Measurements from ENCODE around the gene MOB2. TPM values are rescaled to one million over a fixed set of nuclear protein-coding genes. Genes with fewer than 3 reads are reported as not detected.

The MOB2 gene
- total RNA-seq, 1 experiment from 2014 or later = 21.8 TPM

DNA sequence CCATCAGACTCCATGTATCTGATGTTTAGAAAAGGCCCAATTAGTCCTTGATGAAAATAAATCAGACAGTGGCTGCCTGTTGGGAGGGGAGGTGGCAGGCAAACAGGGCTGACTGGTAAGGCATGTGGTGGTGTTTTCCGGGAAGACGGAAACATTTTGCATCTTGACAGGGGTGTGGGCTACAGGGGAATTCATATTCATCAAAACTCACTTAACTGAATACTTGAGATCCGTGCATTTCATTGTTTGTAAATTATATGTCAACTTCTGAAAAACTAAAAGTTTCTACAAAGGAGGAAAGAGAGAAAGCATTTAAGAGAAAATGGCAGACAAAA is 10.1 kb upstream of the MOB2 start:
- no peak for TF ChIP-seq EZH2 (IDR thresholded peaks at IDR 0.05; ENCODE audit: low read depth)
- TF ChIP-seq, protein P1, sequence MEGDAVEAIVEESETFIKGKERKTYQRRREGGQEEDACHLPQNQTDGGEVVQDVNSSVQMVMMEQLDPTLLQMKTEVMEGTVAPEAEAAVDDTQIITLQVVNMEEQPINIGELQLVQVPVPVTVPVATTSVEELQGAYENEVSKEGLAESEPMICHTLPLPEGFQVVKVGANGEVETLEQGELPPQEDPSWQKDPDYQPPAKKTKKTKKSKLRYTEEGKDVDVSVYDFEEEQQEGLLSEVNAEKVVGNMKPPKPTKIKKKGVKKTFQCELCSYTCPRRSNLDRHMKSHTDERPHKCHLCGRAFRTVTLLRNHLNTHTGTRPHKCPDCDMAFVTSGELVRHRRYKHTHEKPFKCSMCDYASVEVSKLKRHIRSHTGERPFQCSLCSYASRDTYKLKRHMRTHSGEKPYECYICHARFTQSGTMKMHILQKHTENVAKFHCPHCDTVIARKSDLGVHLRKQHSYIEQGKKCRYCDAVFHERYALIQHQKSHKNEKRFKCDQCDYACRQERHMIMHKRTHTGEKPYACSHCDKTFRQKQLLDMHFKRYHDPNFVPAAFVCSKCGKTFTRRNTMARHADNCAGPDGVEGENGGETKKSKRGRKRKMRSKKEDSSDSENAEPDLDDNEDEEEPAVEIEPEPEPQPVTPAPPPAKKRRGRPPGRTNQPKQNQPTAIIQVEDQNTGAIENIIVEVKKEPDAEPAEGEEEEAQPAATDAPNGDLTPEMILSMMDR (conservative IDR thresholded peaks at IDR 0.05) = no peak
- Histone ChIP-seq H3K36me3 (ENCODE audit: low read depth) (no peaks in the 10 kb centered on the region), H3K27ac (no peak overlapping the region), H3K4me3 (no peak overlapping the region), H3K4me1 (replicated peaks; ENCODE audit: insufficient read depth) (no peaks in the 10 kb centered on the region), H2AFZ (no peak overlapping the region), H3K4me2 (no peak overlapping the region), H3K27me3 (ENCODE audit: insufficient read depth, low read depth) (no peaks in the 10 kb centered on the region), H4K20me1 (ENCODE audit: insufficient read depth) (peaks cover 19% of the 10 kb centered on the region; the same call in 1 of the 2 replicates), H3F3A (ENCODE audit: insufficient read depth, low read depth) (no peaks in the 10 kb centered on the region; the same call in 1 of the 2 replicates), H3K9me2 (ENCODE audit: insufficient read depth) (no peaks in the 10 kb centered on the region), H3K79me2 (ENCODE audit: low read depth) (no peaks in the 10 kb centered on the region), H3K9me3 (ENCODE audit: insufficient read depth, low read depth) (no peaks in the 10 kb centered on the region)
- ChIA-PET CTCF (no interaction called here), POLR2A (ENCODE audit: unreplicated experiment) (no interaction called here)
- intact Hi-C loops (cut with micrococcal nuclease; ENCODE audit: unreplicated experiment) = no loop called here
- no TSS peak for BruUV-seq (replicated peaks)
- no peak for DNase-seq

DNA sequence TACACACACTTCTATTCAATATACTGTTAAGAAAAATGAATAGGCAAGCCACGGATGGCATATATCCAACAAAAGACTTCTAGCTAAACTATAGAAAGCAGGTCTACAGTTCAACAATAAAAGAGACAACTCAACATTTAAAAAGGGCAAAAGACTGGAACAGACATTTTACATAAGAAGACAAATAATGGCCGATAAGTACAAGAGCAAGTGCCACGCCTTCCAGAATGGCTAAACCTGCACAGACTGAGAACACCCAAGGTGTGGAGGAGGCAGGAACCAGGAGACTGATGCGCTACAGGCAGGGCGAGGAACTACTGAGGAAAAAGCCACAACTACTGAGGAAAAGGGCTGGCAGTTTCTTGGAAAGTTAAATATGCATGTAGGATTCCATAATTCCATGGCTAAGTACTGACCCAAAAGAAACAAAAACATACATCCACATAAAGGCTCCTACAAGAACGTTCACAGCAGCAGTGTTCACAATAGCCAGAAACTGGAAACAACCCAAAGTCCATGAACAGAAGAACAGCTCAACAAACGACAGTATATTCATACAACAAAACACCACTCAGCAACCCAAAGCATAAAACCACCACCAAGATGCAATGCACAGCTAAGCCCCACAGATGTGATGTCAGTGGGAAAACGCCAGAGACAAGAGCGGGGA is 9.6 kb upstream of the MOB2 start:
- Histone ChIP-seq H2AFZ (no peak overlapping the region), H3K4me3 (no peak overlapping the region), H3K4me1 (replicated peaks; ENCODE audit: insufficient read depth) (no peaks in the 10 kb centered on the region), H3F3A (ENCODE audit: insufficient read depth, low read depth) (no peaks in the 10 kb centered on the region; the same call in 1 of the 2 replicates), H3K27ac (no peak overlapping the region), H3K9me2 (ENCODE audit: insufficient read depth) (no peaks in the 10 kb centered on the region), H3K27me3 (ENCODE audit: insufficient read depth, low read depth) (no peaks in the 10 kb centered on the region), H3K9me3 (ENCODE audit: insufficient read depth, low read depth) (no peaks in the 10 kb centered on the region), H3K4me2 (no peak overlapping the region), H4K20me1 (ENCODE audit: insufficient read depth) (peaks cover 19% of the 10 kb centered on the region; the same call in 1 of the 2 replicates), H3K79me2 (ENCODE audit: low read depth) (no peaks in the 10 kb centered on the region), H3K36me3 (ENCODE audit: low read depth) (no peaks in the 10 kb centered on the region)
- POLR2A ChIA-PET (ENCODE audit: unreplicated experiment) = no interaction called here
- CTCF ChIA-PET = interaction anchor here (0.5 kb wide), 1 partner anchor 10 kb away, joined by 3 read pairs; the partner anchor contains the start of gene MOB2
- intact Hi-C loops (cut with micrococcal nuclease; ENCODE audit: unreplicated experiment) = no loop called here
- TF ChIP-seq, protein P1 (conservative IDR thresholded peaks at IDR 0.05) = no peak
- no peak for TF ChIP-seq EZH2 (IDR thresholded peaks at IDR 0.05; ENCODE audit: low read depth)
- DNase-seq = no peak
- no TSS peak for BruUV-seq (replicated peaks)

DNA sequence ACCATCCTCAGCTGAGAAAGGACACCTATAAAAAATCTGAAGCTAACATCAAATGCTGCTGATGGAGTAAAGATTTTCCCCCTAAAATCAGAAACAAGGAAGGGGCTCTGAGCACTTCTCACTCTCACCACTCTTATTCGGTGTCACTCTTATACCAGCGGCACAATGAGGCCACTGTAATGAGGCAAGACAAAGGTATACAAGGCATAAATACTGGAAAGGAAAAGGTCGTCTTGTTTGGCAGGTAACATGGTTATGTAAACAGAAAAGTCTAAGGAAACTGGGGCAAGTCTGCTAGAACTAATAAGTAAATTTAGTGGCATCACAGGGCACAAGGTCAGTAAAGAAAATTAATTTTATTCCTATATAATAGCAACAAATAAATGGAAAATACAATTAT is 8.1 kb upstream of the MOB2 start:
- no peak overlapping the region for H3K4me2 ChIP-seq
- BruUV-seq (replicated peaks) = no TSS peak
- POLR2A ChIA-PET (ENCODE audit: unreplicated experiment) = interaction anchor here (0.6 kb wide), 1 partner anchor 112 kb away, joined by 6 read pairs; no protein-coding TSS in a partner anchor
- no peaks in the 10 kb centered on the region for H3K9me2 ChIP-seq (ENCODE audit: insufficient read depth)
- H3K4me3 ChIP-seq = no peak overlapping the region
- H3F3A ChIP-seq (ENCODE audit: insufficient read depth, low read depth) = no peaks in the 10 kb centered on the region; the same call in 1 of the 2 replicates
- no peaks in the 10 kb centered on the region for H3K79me2 ChIP-seq (ENCODE audit: low read depth)
- H3K36me3 ChIP-seq (ENCODE audit: low read depth) = no peaks in the 10 kb centered on the region
- TF ChIP-seq EZH2 (IDR thresholded peaks at IDR 0.05; ENCODE audit: low read depth) = no peak
- TF ChIP-seq, protein P1 (conservative IDR thresholded peaks at IDR 0.05) = no peak
- H3K4me1 ChIP-seq (replicated peaks; ENCODE audit: insufficient read depth) = no peaks in the 10 kb centered on the region
- no peak overlapping the region for H2AFZ ChIP-seq
- DNase-seq = no peak
- H3K27ac ChIP-seq = no peak overlapping the region
- peaks cover 19% of the 10 kb centered on the region; the same call in 1 of the 2 replicates for H4K20me1 ChIP-seq (ENCODE audit: insufficient read depth)
- no peaks in the 10 kb centered on the region for H3K9me3 ChIP-seq (ENCODE audit: insufficient read depth, low read depth)
- no peaks in the 10 kb centered on the region for H3K27me3 ChIP-seq (ENCODE audit: insufficient read depth, low read depth)
- intact Hi-C loops (cut with micrococcal nuclease; ENCODE audit: unreplicated experiment) = no loop called here
- CTCF ChIA-PET = no interaction called here

All from PC-9 (cell line).